ENCODE measurements around the gene ROS1. TPM values are rescaled to one million over a fixed set of nuclear protein-coding genes. Genes with fewer than 3 reads are reported as not detected.

The ROS1 gene
- total RNA-seq, 1 experiment from 2014 or later = not detected

- Histone ChIP-seq H3K4me2 (ENCODE audit: insufficient read depth, insufficient read length, low read length) (no peak overlapping the region), H3K4me1 (ENCODE audit: insufficient read depth, low read length) (no peaks in the 10 kb centered on the region), H3K14ac (ENCODE audit: insufficient read depth, low read length) (no peak overlapping the region), H2BK20ac (ENCODE audit: low read depth, low read length, poor library complexity, severe bottlenecking) (no peak overlapping the region), H4K5ac (ENCODE audit: insufficient read length, low read depth, low read length) (no peak overlapping the region), H3K18ac (ENCODE audit: insufficient read length, low read depth, low read length) (no peak overlapping the region), H3K9me3 (ENCODE audit: control insufficient read depth, low read depth, low read length) (no peaks in the 10 kb centered on the region), H3K56ac (ENCODE audit: insufficient read length, low read depth, low read length) (no peak overlapping the region), H2AFZ (ENCODE audit: low read length) (no peak overlapping the region), H3K9ac (ENCODE audit: extremely low read depth, insufficient read length, low read length) (no peak overlapping the region), H2BK120ac (ENCODE audit: low read depth, low read length, poor library complexity, severe bottlenecking) (no peak overlapping the region), H4K91ac (ENCODE audit: insufficient read length, low read depth, low read length) (no peak overlapping the region), H3K79me2 (ENCODE audit: insufficient read depth, low read length) (no peaks in the 10 kb centered on the region), H2BK12ac (ENCODE audit: insufficient read length, low read depth, low read length) (no peak overlapping the region), H3K27me3 (ENCODE audit: insufficient read depth, low read length) (no peaks in the 10 kb centered on the region), H3K23ac (ENCODE audit: insufficient read length, low read depth, low read length) (no peak overlapping the region), H2AK5ac (ENCODE audit: insufficient read length, low read length) (no peak overlapping the region), H3K79me1 (ENCODE audit: insufficient read depth, low read depth, low read length, poor library complexity, severe bottlenecking) (no peaks in the 10 kb centered on the region), H2BK5ac (ENCODE audit: insufficient read length, low read length) (no peak overlapping the region), H2BK15ac (ENCODE audit: low read depth, low read length) (no peak overlapping the region), H3T11ph (ENCODE audit: low read length) (no peak overlapping the region), H4K20me1 (ENCODE audit: control insufficient read depth, insufficient read depth, insufficient read length) (no peaks in the 10 kb centered on the region), H4K8ac (replicated peaks; ENCODE audit: insufficient read length, low read depth, low read length) (no peak overlapping the region), H3K23me2 (ENCODE audit: insufficient read length, low read depth, low read length, poor library complexity, severe bottlenecking) (no peaks in the 10 kb centered on the region), H3K4ac (ENCODE audit: low read depth, low read length) (no peak overlapping the region), H3K27ac (ENCODE audit: insufficient read length, low read depth, low read length) (no peak overlapping the region)
- no peak for DNase-seq
- Mint-ChIP-seq H3K27me3 (ENCODE audit: low read depth) (no peaks in the 10 kb centered on the region), H3K27ac (no peak overlapping the region), H3K36me3 (ENCODE audit: insufficient read depth in 1 of 3, low read depth in 3 of 3) (no peaks in the 10 kb centered on the region), H3K9me3 (no peaks in the 10 kb centered on the region), H3K4me3 (no peak overlapping the region), H3K4me1 (no peaks in the 10 kb centered on the region)
- whole genome bisulfite sequencing (ENCODE audit: extremely low coverage, insufficient read length, low lambda C conversion rate) = no CpG with 5 or more reads among the region's 4 CpGs
- TF ChIP-seq CTCF (conservative IDR thresholded peaks at IDR 0.05) = no peak
Observed at GRCh38 chr6:117396228-117396627, 29.5 kb downstream of the ROS1 start.
